SK-N-SH treated with all-trans-retinoic acid at 6 μM for 48 hours (cell line): Measurements from ENCODE around the gene STK32B.

Experiments used
- ATAC-seq: fragments of 200-7000 bp; cut with Tn5 transposase; 3 replicates; pipeline ENCODE4 v1.9.1; 2020; ENCODE audit warnings: mild to moderate bottlenecking, moderate library complexity
- ARNTL ChIP-seq: fragments of 450-650 bp; formaldehyde crosslinking; IDR thresholded peaks from 2 replicates; pipeline ENCODE4 v1.5.0; 2020; ENCODE audit warnings: low read depth, mild to moderate bottlenecking, moderate library complexity, borderline replicate concordance
- BACH2 ChIP-seq: fragments of 250-450 bp; sonication (Bioruptor Pico); IDR thresholded peaks from 2 replicates; pipeline ENCODE4 v1.9.0; 2021; ENCODE audit warnings: mild to moderate bottlenecking, borderline replicate concordance
- CSDC2 ChIP-seq: fragments of 250-450 bp; sonication (Bioruptor Pico); IDR thresholded peaks from 2 replicates; pipeline ENCODE4 v1.5.0; 2020; ENCODE audit warnings: mild to moderate bottlenecking, moderate library complexity
- CSRNP3 ChIP-seq: fragments of 250-450 bp; sonication (Bioruptor Pico); IDR thresholded peaks from 2 replicates; pipeline ENCODE4 v1.5.1; 2021; ENCODE audit warnings: mild to moderate bottlenecking, moderate library complexity
- ESRRG ChIP-seq: fragments of 250-450 bp; sonication (Bioruptor Pico); IDR thresholded peaks from 2 replicates; pipeline ENCODE4 v1.6.1; 2021; ENCODE audit warnings: mild to moderate bottlenecking
- GLIS3 ChIP-seq: fragments of 250-450 bp; sonication (Bioruptor Pico); IDR thresholded peaks from 2 replicates; pipeline ENCODE4 v1.5.0; 2020; ENCODE audit warnings: mild to moderate bottlenecking, moderate library complexity
- ISL1 ChIP-seq: fragments of 250-450 bp; sonication (Bioruptor Pico); IDR thresholded peaks from 2 replicates; pipeline ENCODE4 v2.1.2; 2022; ENCODE audit warnings: mild to moderate bottlenecking, moderate library complexity
- OSR1 ChIP-seq: fragments of 250-450 bp; sonication (Bioruptor Pico); IDR thresholded peaks from 2 replicates; pipeline ENCODE4 v1.8.0; 2022; ENCODE audit warnings: moderate library complexity, mild to moderate bottlenecking, inconsistent platforms
- PPARA ChIP-seq: fragments of 250-450 bp; sonication (Bioruptor Pico); IDR thresholded peaks from 2 replicates; pipeline ENCODE4 v1.5.0; 2020; ENCODE audit warnings: mild to moderate bottlenecking, borderline replicate concordance
- RARB ChIP-seq: fragments of 250-450 bp; sonication (Bioruptor Pico); IDR thresholded peaks from 2 replicates; pipeline ENCODE4 v1.8.0; 2021; ENCODE audit warnings: mild to moderate bottlenecking, moderate library complexity
- SNAI2 ChIP-seq: fragments of 250-450 bp; sonication (Bioruptor Pico); IDR thresholded peaks from 2 replicates; pipeline ENCODE4 v1.5.0; 2020; ENCODE audit warnings: mild to moderate bottlenecking, moderate library complexity
- TCF4 ChIP-seq: fragments of 250-450 bp; sonication (Bioruptor Pico); IDR thresholded peaks from 2 replicates; pipeline ENCODE4 v1.8.0; 2021; ENCODE audit warnings: mild to moderate bottlenecking, moderate library complexity, borderline replicate concordance
- TOX ChIP-seq: fragments of 250-450 bp; sonication (Bioruptor Pico); IDR thresholded peaks from 2 replicates; pipeline ENCODE4 v1.8.0; 2021; ENCODE audit warnings: mild to moderate bottlenecking, moderate library complexity, borderline replicate concordance
- TSHZ2 ChIP-seq: fragments of 250-450 bp; sonication (Bioruptor Pico); IDR thresholded peaks from 2 replicates; pipeline ENCODE4 v1.5.0; 2020; ENCODE audit warnings: mild to moderate bottlenecking, moderate library complexity
- ZC3H10 ChIP-seq: fragments of 250-450 bp; sonication (Bioruptor Pico); IDR thresholded peaks from 2 replicates; pipeline ENCODE4 v1.5.1; 2021; ENCODE audit warnings: mild to moderate bottlenecking, moderate library complexity
- ZFP3 ChIP-seq: fragments of 250-450 bp; sonication (Bioruptor Pico); IDR thresholded peaks from 2 replicates; pipeline ENCODE4 v1.5.0; 2020; ENCODE audit warnings: mild to moderate bottlenecking, moderate library complexity
- ZFP30 ChIP-seq: fragments of 450-650 bp; formaldehyde crosslinking; IDR thresholded peaks from 2 replicates; pipeline ENCODE4 v1.5.0; 2022; ENCODE audit warnings: mild to moderate bottlenecking, moderate library complexity
- ZNF565 ChIP-seq: fragments of 450-650 bp; formaldehyde crosslinking; conservative IDR thresholded peaks from 2 replicates; pipeline ENCODE4 v1.5.0; 2020; ENCODE audit warnings: low read depth, mild to moderate bottlenecking, moderate library complexity
- ZNF70 ChIP-seq: fragments of 450-650 bp; formaldehyde crosslinking; IDR thresholded peaks from 2 replicates; pipeline ENCODE4 v1.5.0; 2020; ENCODE audit warnings: mild to moderate bottlenecking, moderate library complexity
- ZNF8 ChIP-seq: fragments of 450-650 bp; formaldehyde crosslinking; IDR thresholded peaks from 2 replicates; pipeline ENCODE4 v1.5.0; 2020; ENCODE audit warnings: mild to moderate bottlenecking, moderate library complexity
- TF ChIP-seq, protein P1 (sequence below): fragments of 250-450 bp; sonication (Bioruptor Pico); IDR thresholded peaks from 2 replicates; pipeline ENCODE4 v1.5.1; 2020; ENCODE audit warnings: low read depth, mild to moderate bottlenecking, moderate library complexity
- TF ChIP-seq, protein P2 (sequence below): fragments of 250-450 bp; sonication (Bioruptor Pico); IDR thresholded peaks from 2 replicates; pipeline ENCODE4 v1.8.0; 2021; ENCODE audit warnings: low read depth, mild to moderate bottlenecking, moderate library complexity, borderline replicate concordance
- TF ChIP-seq, protein P3 (sequence below): fragments of 250-450 bp; sonication (Bioruptor Pico); IDR thresholded peaks from 2 replicates; pipeline ENCODE4 v1.8.0; 2020; ENCODE audit warnings: mild to moderate bottlenecking, moderate library complexity, borderline replicate concordance

The STK32B gene

GRCh38 chr4:5444918-5445517, 393.7 kb downstream of the STK32B start:
- no peak for TF ChIP-seq RARB (CRISPR knock-in tag)
- no peak for TF ChIP-seq ARNTL
- no peak for TF ChIP-seq ZC3H10 (CRISPR knock-in tag)
- TF ChIP-seq GLIS3 = no peak
- TF ChIP-seq OSR1 = no peak
- TF ChIP-seq, protein P1, sequence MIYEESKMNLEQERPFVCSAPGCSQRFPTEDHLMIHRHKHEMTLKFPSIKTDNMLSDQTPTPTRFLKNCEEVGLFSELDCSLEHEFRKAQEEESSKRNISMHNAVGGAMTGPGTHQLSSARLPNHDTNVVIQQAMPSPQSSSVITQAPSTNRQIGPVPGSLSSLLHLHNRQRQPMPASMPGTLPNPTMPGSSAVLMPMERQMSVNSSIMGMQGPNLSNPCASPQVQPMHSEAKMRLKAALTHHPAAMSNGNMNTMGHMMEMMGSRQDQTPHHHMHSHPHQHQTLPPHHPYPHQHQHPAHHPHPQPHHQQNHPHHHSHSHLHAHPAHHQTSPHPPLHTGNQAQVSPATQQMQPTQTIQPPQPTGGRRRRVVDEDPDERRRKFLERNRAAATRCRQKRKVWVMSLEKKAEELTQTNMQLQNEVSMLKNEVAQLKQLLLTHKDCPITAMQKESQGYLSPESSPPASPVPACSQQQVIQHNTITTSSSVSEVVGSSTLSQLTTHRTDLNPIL (CRISPR knock-in tag) = no peak
- TF ChIP-seq PPARA (CRISPR knock-in tag) = no peak
- no peak for TF ChIP-seq ZNF70
- no peak for TF ChIP-seq ISL1 (CRISPR knock-in tag)
- no peak for TF ChIP-seq ZFP30 (CRISPR knock-in tag)
- TF ChIP-seq BACH2 (CRISPR knock-in tag) = no peak
- TF ChIP-seq ZNF8 (CRISPR knock-in tag) = no peak
- TF ChIP-seq ESRRG = no peak
- no peak for TF ChIP-seq CSDC2 (CRISPR knock-in tag)
- no peak for TF ChIP-seq TSHZ2 (CRISPR knock-in tag)
- TF ChIP-seq TOX (CRISPR knock-in tag) = no peak
- TF ChIP-seq, protein P2, sequence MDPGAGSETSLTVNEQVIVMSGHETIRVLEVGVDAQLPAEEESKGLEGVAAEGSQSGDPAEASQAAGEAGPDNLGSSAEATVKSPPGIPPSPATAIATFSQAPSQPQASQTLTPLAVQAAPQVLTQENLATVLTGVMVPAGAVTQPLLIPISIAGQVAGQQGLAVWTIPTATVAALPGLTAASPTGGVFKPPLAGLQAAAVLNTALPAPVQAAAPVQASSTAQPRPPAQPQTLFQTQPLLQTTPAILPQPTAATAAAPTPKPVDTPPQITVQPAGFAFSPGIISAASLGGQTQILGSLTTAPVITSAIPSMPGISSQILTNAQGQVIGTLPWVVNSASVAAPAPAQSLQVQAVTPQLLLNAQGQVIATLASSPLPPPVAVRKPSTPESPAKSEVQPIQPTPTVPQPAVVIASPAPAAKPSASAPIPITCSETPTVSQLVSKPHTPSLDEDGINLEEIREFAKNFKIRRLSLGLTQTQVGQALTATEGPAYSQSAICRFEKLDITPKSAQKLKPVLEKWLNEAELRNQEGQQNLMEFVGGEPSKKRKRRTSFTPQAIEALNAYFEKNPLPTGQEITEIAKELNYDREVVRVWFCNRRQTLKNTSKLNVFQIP (CRISPR knock-in tag) = no peak
- no peak for TF ChIP-seq ZNF565 (CRISPR knock-in tag)
- no peak for ATAC-seq

- TF ChIP-seq ZNF8 (CRISPR knock-in tag) (no peak), ZC3H10 (CRISPR knock-in tag) (no peak), RARB (CRISPR knock-in tag) (no peak), TOX (CRISPR knock-in tag) (no peak), TSHZ2 (CRISPR knock-in tag) (no peak), OSR1 (no peak), CSRNP3 (CRISPR knock-in tag) (no peak), SNAI2 (no peak), PPARA (CRISPR knock-in tag) (no peak), ARNTL (no peak), ESRRG (no peak), ISL1 (CRISPR knock-in tag) (no peak), TCF4 (CRISPR knock-in tag) (no peak), BACH2 (CRISPR knock-in tag) (no peak), ZFP30 (CRISPR knock-in tag) (no peak), CSDC2 (CRISPR knock-in tag) (no peak), ZFP3 (CRISPR knock-in tag) (no peak), ZNF565 (CRISPR knock-in tag) (no peak)
- TF ChIP-seq, protein P2 (CRISPR knock-in tag) = no peak
- TF ChIP-seq, protein P3, sequence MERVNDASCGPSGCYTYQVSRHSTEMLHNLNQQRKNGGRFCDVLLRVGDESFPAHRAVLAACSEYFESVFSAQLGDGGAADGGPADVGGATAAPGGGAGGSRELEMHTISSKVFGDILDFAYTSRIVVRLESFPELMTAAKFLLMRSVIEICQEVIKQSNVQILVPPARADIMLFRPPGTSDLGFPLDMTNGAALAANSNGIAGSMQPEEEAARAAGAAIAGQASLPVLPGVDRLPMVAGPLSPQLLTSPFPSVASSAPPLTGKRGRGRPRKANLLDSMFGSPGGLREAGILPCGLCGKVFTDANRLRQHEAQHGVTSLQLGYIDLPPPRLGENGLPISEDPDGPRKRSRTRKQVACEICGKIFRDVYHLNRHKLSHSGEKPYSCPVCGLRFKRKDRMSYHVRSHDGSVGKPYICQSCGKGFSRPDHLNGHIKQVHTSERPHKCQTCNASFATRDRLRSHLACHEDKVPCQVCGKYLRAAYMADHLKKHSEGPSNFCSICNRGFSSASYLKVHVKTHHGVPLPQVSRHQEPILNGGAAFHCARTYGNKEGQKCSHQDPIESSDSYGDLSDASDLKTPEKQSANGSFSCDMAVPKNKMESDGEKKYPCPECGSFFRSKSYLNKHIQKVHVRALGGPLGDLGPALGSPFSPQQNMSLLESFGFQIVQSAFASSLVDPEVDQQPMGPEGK = no peak
- ATAC-seq = no peak
These were observed 395.4 kb downstream of the STK32B start for GRCh38 chr4:5446595-5447226.
